Measurements from ENCODE around the gene MAN1A1.

MAN1A1 gene

GRCh38 chr6:119349361-119350201 lies at the start of gene MAN1A1:
Gene MAN1A1, minus strand, starts transcription at chr6:119349761. Its CDS starts 696 bp downstream, at chr6:119349065.
- TF ChIP-seq CTCF (IDR thresholded peaks at IDR 0.05; ENCODE audit: low read depth, low read length, poor library complexity, severe bottlenecking) (no peak), EZH2phosphoT487 (IDR thresholded peaks at IDR 0.05; ENCODE audit: borderline replicate concordance, low read length) (no peak)
- no peaks in the 10 kb centered on the region for H3K9me3 ChIP-seq (ENCODE audit: control insufficient read depth, insufficient read depth, low read length)
- H3K27ac ChIP-seq (ENCODE audit: low read depth, low read length): peak within 1 kb of the TSS; percentile 35
- H3F3A ChIP-seq (ENCODE audit: control insufficient read depth, insufficient read depth): peaks cover 3% of the 10 kb centered on the region; the same call in 1 of the 2 replicates
- H3K4me1 ChIP-seq (ENCODE audit: control insufficient read depth, low read length): peaks cover 38% of the 10 kb centered on the region
- peak within 1 kb of the TSS; percentile 86 for H3K4me2 ChIP-seq (ENCODE audit: low read length)
- peak within 1 kb of the TSS; percentile 83 for H3K4me3 ChIP-seq (ENCODE audit: low read length)
- peaks cover 17% of the 10 kb centered on the region for H3K79me2 ChIP-seq (ENCODE audit: control insufficient read depth, low read length)
- no peaks in the 10 kb centered on the region for H4K20me1 ChIP-seq (ENCODE audit: control insufficient read depth, insufficient read depth, low read depth, low read length)
- H3K27me3 ChIP-seq (ENCODE audit: control insufficient read depth, low read length): peaks cover 48% of the 10 kb centered on the region
- H3K9me2 ChIP-seq (replicated peaks; ENCODE audit: control insufficient read depth, low read length): no peaks in the 10 kb centered on the region
- H3K36me3 ChIP-seq (ENCODE audit: control insufficient read depth, low read length): no peaks in the 10 kb centered on the region

DNA sequence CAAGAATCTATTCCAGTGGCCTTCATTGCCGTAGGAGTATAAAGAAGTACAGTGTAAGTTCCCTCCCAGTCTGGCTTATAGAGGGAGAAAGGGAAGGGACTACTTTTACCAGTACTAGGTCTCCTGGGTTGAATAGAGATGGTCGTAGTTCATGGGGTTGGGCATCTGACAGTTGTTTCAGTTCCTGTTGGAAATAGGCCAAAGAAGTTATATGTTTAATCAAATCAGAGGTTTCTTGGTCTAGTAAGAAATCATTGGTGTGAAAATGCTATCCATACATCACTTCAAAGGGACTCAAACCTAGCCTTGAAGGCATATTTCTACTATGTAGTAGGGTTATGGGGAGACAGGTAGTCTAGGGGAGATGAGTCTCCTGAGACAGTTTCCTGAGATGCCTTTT lies 45.6 kb upstream of the MAN1A1 start:
- no peak overlapping the region for H3K27ac ChIP-seq (ENCODE audit: low read depth, low read length)
- H3K36me3 ChIP-seq (ENCODE audit: control insufficient read depth, low read length): no peaks in the 10 kb centered on the region; the same call in 1 of the 2 replicates
- H3K9me3 ChIP-seq (ENCODE audit: control insufficient read depth, insufficient read depth, low read length): peaks cover 6% of the 10 kb centered on the region; the same call in 1 of the 2 replicates
- H3K4me2 ChIP-seq (ENCODE audit: low read length): peak overlapping the region; percentile 31
- H3K27me3 ChIP-seq (ENCODE audit: control insufficient read depth, low read length): no peaks in the 10 kb centered on the region; the same call in 1 of the 2 replicates
- TF ChIP-seq EZH2phosphoT487 (IDR thresholded peaks at IDR 0.05; ENCODE audit: borderline replicate concordance, low read length) (no peak), CTCF (IDR thresholded peaks at IDR 0.05; ENCODE audit: low read depth, low read length, poor library complexity, severe bottlenecking) (no peak)
- H3K4me1 ChIP-seq (ENCODE audit: control insufficient read depth, low read length): peaks cover 13% of the 10 kb centered on the region
- H3K4me3 ChIP-seq (ENCODE audit: low read length): 0 out of 2 replicates have a peak overlapping the region, but pooled peaks have one; percentile 8
- H4K20me1 ChIP-seq (ENCODE audit: control insufficient read depth, insufficient read depth, low read depth, low read length): no peaks in the 10 kb centered on the region
- no peaks in the 10 kb centered on the region for H3F3A ChIP-seq (ENCODE audit: control insufficient read depth, insufficient read depth)
- H3K9me2 ChIP-seq (replicated peaks; ENCODE audit: control insufficient read depth, low read length): no peaks in the 10 kb centered on the region
- H3K79me2 ChIP-seq (ENCODE audit: control insufficient read depth, low read length): no peaks in the 10 kb centered on the region

GRCh38 chr6:119390247-119390793 lies 40.8 kb upstream of the MAN1A1 start:
- Histone ChIP-seq H3K4me3 (ENCODE audit: low read length) (no peak overlapping the region), H3K9me3 (ENCODE audit: control insufficient read depth, insufficient read depth, low read length) (no peaks in the 10 kb centered on the region; the same call in 1 of the 2 replicates), H3F3A (ENCODE audit: control insufficient read depth, insufficient read depth) (no peaks in the 10 kb centered on the region), H3K4me1 (ENCODE audit: control insufficient read depth, low read length) (peaks cover 8% of the 10 kb centered on the region), H3K79me2 (ENCODE audit: control insufficient read depth, low read length) (no peaks in the 10 kb centered on the region), H3K27me3 (ENCODE audit: control insufficient read depth, low read length) (no peaks in the 10 kb centered on the region; the same call in 1 of the 2 replicates), H3K4me2 (ENCODE audit: low read length) (no peak overlapping the region), H3K9me2 (replicated peaks; ENCODE audit: control insufficient read depth, low read length) (no peaks in the 10 kb centered on the region), H3K27ac (ENCODE audit: low read depth, low read length) (no peak overlapping the region), H3K36me3 (ENCODE audit: control insufficient read depth, low read length) (no peaks in the 10 kb centered on the region; the same call in 1 of the 2 replicates), H4K20me1 (ENCODE audit: control insufficient read depth, insufficient read depth, low read depth, low read length) (no peaks in the 10 kb centered on the region)
- TF ChIP-seq EZH2phosphoT487 (IDR thresholded peaks at IDR 0.05; ENCODE audit: borderline replicate concordance, low read length): no peak
- no peak for TF ChIP-seq CTCF (IDR thresholded peaks at IDR 0.05; ENCODE audit: low read depth, low read length, poor library complexity, severe bottlenecking)
